ENCODE results near the gene NFYA. TPM values are rescaled to one million over a fixed set of nuclear protein-coding genes. Genes with fewer than 3 reads are reported as not detected.

The NFYA gene
- total RNA-seq, 1 donor from 2014 or later, result 62.7 TPM

GRCh38 chr6:41077536-41077935 is 4.8 kb downstream of the NFYA start:
- no peak for DNase-seq (ENCODE audit: low spot score, unreplicated experiment)
- peaks cover 16% of the 10 kb centered on the region for H3K36me3 Mint-ChIP-seq (ENCODE audit: insufficient read depth)
- peaks cover 25% of the 10 kb centered on the region for H3K4me1 Mint-ChIP-seq (ENCODE audit: low read depth)
- TF ChIP-seq CTCF (IDR thresholded peaks at IDR 0.05; ENCODE audit: unreplicated experiment), result no peak
- H3K27ac Mint-ChIP-seq, result no peak overlapping the region
- H3K27me3 Mint-ChIP-seq, result no peaks in the 10 kb centered on the region
- no peak overlapping the region for H3K4me3 Mint-ChIP-seq (ENCODE audit: low read depth)
- H3K9me3 Mint-ChIP-seq (ENCODE audit: low read depth), result no peaks in the 10 kb centered on the region

GRCh38 chr6:41078101-41078500 is 5.3 kb downstream of the NFYA start:
- peaks cover 25% of the 10 kb centered on the region for H3K4me1 Mint-ChIP-seq (ENCODE audit: low read depth)
- H3K9me3 Mint-ChIP-seq (ENCODE audit: low read depth), result no peaks in the 10 kb centered on the region
- H3K36me3 Mint-ChIP-seq (ENCODE audit: insufficient read depth), result peaks cover 17% of the 10 kb centered on the region
- H3K27me3 Mint-ChIP-seq, result no peaks in the 10 kb centered on the region
- H3K4me3 Mint-ChIP-seq (ENCODE audit: low read depth), result no peak overlapping the region
- no peak overlapping the region for H3K27ac Mint-ChIP-seq
- DNase-seq (ENCODE audit: low spot score, unreplicated experiment), result no peak
- no peak for TF ChIP-seq CTCF (IDR thresholded peaks at IDR 0.05; ENCODE audit: unreplicated experiment)

- Mint-ChIP-seq H3K36me3 (ENCODE audit: insufficient read depth) (peaks cover 20% of the 10 kb centered on the region), H3K27ac (no peak overlapping the region), H3K27me3 (no peaks in the 10 kb centered on the region), H3K4me1 (ENCODE audit: low read depth) (peaks cover 24% of the 10 kb centered on the region), H3K4me3 (ENCODE audit: low read depth) (no peak overlapping the region), H3K9me3 (ENCODE audit: low read depth) (no peaks in the 10 kb centered on the region)
- DNase-seq (ENCODE audit: low spot score, unreplicated experiment), result no peak
- no peak for TF ChIP-seq CTCF (IDR thresholded peaks at IDR 0.05; ENCODE audit: unreplicated experiment)
Observed at GRCh38 chr6:41079080-41079479, 6.3 kb downstream of the NFYA start.

GRCh38 chr6:41080621-41081020 is 7.8 kb downstream of the NFYA start:
- H3K27ac Mint-ChIP-seq, result no peak overlapping the region
- TF ChIP-seq CTCF (IDR thresholded peaks at IDR 0.05; ENCODE audit: unreplicated experiment), result no peak

GRCh38 chr6:41083072-41083471 is 10.3 kb downstream of the NFYA start:
- no peak for TF ChIP-seq CTCF (IDR thresholded peaks at IDR 0.05; ENCODE audit: unreplicated experiment)
- Mint-ChIP-seq H3K27me3 (no peaks in the 10 kb centered on the region), H3K36me3 (ENCODE audit: insufficient read depth) (peaks cover 32% of the 10 kb centered on the region), H3K27ac (no peak overlapping the region), H3K9me3 (ENCODE audit: low read depth) (no peaks in the 10 kb centered on the region), H3K4me3 (ENCODE audit: low read depth) (no peak overlapping the region), H3K4me1 (ENCODE audit: low read depth) (no peaks in the 10 kb centered on the region)
- DNase-seq (ENCODE audit: low spot score, unreplicated experiment), result no peak

More at GRCh38 chr6:41080621-41081020, 7.8 kb downstream of the NFYA start:
- H3K36me3 Mint-ChIP-seq (ENCODE audit: insufficient read depth), result peaks cover 24% of the 10 kb centered on the region
- H3K4me1 Mint-ChIP-seq (ENCODE audit: low read depth), result peaks cover 8% of the 10 kb centered on the region
- no peaks in the 10 kb centered on the region for H3K27me3 Mint-ChIP-seq
- H3K4me3 Mint-ChIP-seq (ENCODE audit: low read depth), result no peak overlapping the region
- no peaks in the 10 kb centered on the region for H3K9me3 Mint-ChIP-seq (ENCODE audit: low read depth)
- DNase-seq (ENCODE audit: low spot score, unreplicated experiment), result no peak

Data from progenitor cell of endocrine pancreas (in vitro differentiated cells).